Dermis blood vessel endothelial cell (primary cell): ENCODE measurements around the gene PRICKLE2. TPM values are rescaled to one million over a fixed set of nuclear protein-coding genes. Genes with fewer than 3 reads are reported as not detected.

Experiments used
- DNase-seq: peaks from one replicate; pipeline ENCODE4 v3.0.0; 2010
- total RNA-seq: library from RNA; depleted of rRNA; stranded (reverse); fragments of >200 nt; gene quantifications from 2 replicates; pipeline ENCODE4 v1.2.3, GENCODE V29; 2014

The PRICKLE2 gene
- total RNA-seq, 1 donor from 2014 or later, result 3.2 TPM

- no peak for DNase-seq
Observed at GRCh38 chr3:64218329-64218728, 6.9 kb downstream of the PRICKLE2 start.

GRCh38 chr3:64216274-64217147 lies 8.8 kb downstream of the PRICKLE2 start:
- no peak for DNase-seq

GRCh38 chr3:64215559-64215958 lies 9.7 kb downstream of the PRICKLE2 start:
- no peak for DNase-seq

DNA sequence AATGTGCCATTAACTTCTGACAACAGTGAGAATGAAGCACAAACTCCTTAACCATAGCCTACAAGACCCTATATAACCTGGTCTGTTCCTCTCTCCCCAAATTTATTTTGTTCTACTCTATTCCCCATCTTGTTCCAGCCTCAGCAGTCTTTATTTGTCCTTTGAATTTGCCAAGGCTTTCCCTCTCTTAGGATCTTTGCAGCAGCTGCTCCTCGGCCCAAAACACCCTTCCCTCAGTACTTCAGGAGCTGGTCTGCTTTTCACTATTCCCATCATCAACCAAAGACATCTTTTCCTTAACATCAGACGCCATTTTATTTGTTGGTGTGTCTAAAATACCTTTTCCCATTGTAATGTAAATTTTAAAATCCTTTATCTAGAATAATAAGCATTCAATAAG lies 10.2 kb downstream of the PRICKLE2 start:
- no peak for DNase-seq

- no peak for DNase-seq
Observed at GRCh38 chr3:64214381-64215018, 10.8 kb downstream of the PRICKLE2 start.

- no peak for DNase-seq
Observed at GRCh38 chr3:64213962-64214379, 11.3 kb downstream of the PRICKLE2 start.

DNA sequence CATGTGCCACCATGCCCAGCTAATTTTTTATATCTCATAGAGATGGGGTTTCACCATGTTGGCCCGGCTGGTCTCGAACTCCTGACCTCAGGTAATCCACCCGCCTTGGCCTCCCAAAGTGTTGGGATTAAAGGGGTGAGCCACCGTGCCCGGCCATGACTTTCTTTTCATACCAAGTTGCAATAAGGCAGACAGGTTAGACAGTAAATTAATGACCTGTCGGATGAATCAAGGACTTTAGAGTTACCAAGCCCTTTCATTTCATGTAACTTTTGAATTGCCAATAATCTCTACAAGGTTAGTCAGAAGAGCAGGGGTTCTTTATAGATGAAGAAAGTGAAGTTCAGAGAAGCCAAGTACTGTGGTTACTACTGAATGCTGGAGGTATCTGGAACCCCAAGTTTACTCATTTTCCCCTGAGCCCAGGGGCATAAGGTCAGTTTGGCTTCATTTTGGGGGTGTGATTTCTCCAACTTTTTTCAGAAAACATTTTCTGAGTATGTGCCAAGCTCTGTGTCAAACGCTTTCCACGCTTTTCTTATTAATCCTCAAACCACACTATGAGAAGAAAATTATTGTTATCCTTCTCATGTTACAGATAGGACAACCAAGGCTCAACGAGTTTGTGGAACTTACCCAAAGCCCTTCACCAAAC lies 11.9 kb downstream of the PRICKLE2 start:
- no peak for DNase-seq

GRCh38 chr3:64209866-64210621 lies 15.2 kb downstream of the PRICKLE2 start:
- DNase-seq, result peak; percentile 43

DNA sequence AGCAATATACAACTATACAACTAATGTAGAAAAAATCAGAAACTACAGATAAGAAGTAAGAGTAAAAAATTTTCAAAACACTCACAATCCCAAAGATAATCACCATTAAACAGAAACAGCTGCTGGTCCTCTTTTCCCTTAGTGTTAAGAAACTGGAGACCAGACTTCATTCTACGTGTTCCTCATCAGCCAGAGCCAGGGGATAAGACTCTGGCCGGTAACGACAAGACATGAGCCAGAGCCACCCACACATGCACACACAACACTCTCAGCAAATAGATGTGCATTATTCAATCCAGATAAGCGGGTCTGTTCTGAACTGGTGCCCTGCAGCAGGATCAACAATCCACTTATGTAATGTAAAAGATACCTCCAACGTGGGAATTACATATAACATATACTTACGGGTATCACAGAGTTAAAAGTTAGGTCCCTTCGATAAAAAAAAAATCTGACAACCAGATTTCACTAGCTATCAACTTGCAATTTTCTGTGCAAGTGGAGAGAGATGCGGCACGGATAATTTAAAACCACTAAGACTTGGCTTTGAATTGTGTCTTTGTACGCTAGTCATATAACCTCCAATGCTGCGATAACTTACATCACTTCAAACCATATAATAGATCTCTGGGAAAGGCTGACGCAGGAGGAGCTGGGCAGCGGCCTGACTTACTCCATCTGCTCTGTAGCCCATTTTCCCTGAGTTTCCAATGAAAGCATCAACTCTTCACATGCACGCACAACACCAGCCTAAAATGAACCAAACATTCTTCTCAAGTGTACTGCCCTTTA lies 17.8 kb downstream of the PRICKLE2 start:
- DNase-seq, result no peak

DNA sequence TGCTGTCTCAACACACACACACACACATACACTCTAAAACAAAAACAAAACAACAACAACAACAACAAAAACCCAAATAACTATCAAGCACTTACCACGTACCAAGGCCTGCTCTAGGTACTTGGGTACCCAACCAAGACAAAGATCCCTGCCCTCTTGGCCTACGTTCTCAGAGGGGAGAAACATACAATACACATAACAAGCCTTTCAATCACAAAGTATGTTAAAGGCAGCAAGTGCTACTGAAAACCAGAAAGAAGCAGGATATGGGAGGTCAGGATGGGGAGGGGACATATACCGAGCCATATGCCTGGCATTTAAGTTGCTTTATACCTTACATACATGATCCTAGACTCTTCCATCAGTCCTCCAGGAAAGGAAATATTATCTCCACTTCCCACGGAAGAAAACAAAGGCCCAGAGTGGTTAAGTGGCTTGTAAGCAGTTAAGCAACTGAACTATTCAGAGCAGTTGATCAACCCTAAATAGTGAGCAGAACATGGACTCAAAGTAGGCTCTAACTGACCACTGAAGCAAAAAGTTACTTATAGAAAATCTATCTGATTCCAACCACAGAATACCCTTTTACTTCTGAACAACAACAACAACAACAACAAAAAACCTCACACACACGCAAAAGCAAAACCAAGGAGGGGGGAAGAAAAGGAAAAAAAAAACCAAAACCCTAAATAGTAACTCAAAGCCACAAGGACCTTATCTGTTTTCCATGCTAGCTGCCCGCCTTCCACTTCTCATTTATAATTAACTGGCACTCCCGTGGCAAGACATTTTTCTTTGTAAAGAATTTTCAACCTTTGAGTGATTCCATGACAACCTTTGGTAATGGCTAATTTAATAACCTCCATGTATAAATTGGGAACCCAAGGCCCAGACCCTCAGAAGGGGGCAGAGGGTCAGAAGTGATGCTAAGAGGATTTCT lies 21.0 kb downstream of the PRICKLE2 start:
- no peak for DNase-seq

- DNase-seq, result no peak
Observed at GRCh38 chr3:64203216-64203615, 22.1 kb downstream of the PRICKLE2 start.

GRCh38 chr3:64199932-64200331 lies 25.3 kb downstream of the PRICKLE2 start:
- no peak for DNase-seq

DNA sequence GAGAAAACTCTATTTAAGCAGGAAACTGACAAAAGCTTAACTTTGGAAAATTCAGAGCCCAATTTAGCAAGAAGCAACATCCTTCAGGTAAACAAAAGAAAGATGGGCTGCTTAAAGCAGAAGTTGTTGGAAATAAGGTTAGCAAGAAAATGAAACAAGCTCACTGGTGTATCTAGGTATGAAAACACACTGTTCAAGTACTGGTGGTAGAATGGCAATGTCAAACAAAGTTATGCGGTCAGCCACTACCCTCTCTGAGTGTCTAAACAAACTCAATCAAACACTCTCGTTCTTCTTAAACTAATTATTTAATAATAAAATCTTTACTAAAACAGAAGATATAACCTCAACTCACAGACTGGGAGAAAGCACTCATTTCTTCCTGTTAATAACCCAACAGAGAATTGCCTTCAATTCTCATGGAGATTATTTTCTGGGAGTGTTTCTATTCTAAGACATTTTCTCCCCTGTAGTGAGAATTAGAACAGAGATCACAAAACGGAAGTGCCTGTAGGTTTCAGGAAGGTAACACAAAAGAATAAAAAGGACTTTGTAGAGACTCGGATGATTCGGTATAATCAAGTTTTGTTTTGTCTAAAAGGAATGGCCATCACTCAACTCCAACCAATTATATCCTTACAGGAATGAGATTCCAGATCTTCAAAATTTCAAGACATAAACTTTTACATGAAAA lies 28.9 kb downstream of the PRICKLE2 start:
- DNase-seq, result no peak

- no peak for DNase-seq
Observed at GRCh38 chr3:64195789-64196188, 29.5 kb downstream of the PRICKLE2 start.

GRCh38 chr3:64191822-64192221 lies 33.4 kb downstream of the PRICKLE2 start:
- no peak for DNase-seq

DNA sequence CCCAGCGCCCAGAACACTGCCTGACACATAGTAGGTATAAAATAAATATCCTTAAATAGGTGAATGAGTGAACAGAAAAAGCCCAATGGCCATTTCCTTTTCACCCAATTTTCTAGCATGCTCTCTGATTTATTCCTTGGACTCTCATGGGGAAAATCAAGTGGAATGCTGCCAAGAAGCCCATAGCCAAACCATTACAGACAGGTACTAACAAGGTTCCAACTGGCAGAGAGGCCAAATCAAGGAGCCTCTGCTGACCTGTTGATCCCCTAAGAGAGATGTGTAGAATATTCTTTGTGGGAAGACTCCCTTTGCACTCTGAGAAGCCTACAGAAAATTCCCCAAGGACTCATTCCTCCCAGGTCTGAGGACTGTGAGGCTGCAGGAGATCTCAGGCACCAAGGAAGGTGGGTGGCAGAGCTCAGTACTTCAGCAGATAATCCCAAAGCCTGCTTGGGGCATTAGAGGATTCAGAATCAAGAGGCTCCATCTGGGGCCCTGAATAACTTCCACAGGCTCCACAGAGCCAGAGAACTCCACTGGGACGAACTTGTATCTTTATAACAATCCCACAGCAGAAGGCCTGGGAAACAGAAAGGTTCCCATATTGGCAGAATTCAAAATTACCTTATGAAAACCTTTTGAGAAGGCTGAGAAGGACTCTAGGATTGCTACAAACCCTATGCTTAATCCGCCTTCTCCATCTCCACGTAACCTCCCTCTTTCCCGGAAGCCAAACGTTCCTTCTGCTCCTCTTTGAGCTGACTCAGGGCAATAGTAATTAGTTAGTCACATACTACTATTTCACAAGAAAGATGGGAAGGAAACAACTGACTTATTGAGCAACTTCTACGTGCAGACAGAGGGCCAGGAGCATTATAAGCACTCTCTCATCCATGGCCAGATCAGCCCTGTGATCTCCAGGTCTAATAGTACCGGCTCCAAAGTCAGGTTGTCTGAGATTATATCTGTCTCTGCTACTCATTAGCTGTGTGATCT lies 34.5 kb downstream of the PRICKLE2 start:
- no peak for DNase-seq

- peak; percentile 90 for DNase-seq
Observed at GRCh38 chr3:64188810-64189560, 36.3 kb downstream of the PRICKLE2 start.
